ENCODE measurements around the gene PPP1R14C. TPM values are rescaled to one million over a fixed set of nuclear protein-coding genes. Genes with fewer than 3 reads are reported as not detected.

Gene PPP1R14C
- total and polyA plus RNA-seq, 10 donors: 0.06 to 0.39 (median 0.18) TPM; not detected in 4

GRCh38 chr6:150119173-150119572 is 23.7 kb upstream of the PPP1R14C start:
- 11 to 26% (median 14%) methylated on average over 7 of the region's 7 CpGs for WGBS, 5 donors
- DNase-seq: no peak
- H3K4me3 ChIP-seq: no peak overlapping the region

GRCh38 chr6:150123645-150124044 is 19.2 kb upstream of the PPP1R14C start:
- no peak for TF ChIP-seq CTCF (IDR thresholded peaks at IDR 0.05 in 8 of 11, conservative IDR thresholded peaks at IDR 0.05 in 3 of 11)
- TF ChIP-seq POLR2AphosphoS5 (IDR thresholded peaks at IDR 0.05): no peak
- no peak for TF ChIP-seq POLR2A (IDR thresholded peaks at IDR 0.05)
- 19 to 69% (median 23%) methylated on average over 7 of the region's 7 CpGs for WGBS, 5 donors
- Histone ChIP-seq H3K4me3 (no peak overlapping the region), H3K27ac (no peak overlapping the region), H3K4me1 (peaks cover 0 to 15% (median 9%) of the 10 kb centered on the region in 6 donors), H3K27me3 (replicated peaks in 1 of 7) (peaks cover 0 to 10% (median 0%) of the 10 kb centered on the region in 7 donors), H3K36me3 (no peaks in the 10 kb centered on the region), H3K9me3 (no peaks in the 10 kb centered on the region)
- intact Hi-C loops (cut with DNase I; ENCODE audit: low total_unique reads): no loop called here
- DNase-seq: no peak

More at GRCh38 chr6:150119173-150119572, 23.7 kb upstream of the PPP1R14C start:
- Histone ChIP-seq H3K36me3 (no peaks in the 10 kb centered on the region), H3K27ac (no peak overlapping the region), H3K4me1 (peaks cover 0 to 15% (median 9%) of the 10 kb centered on the region in 6 donors), H3K27me3 (replicated peaks in 1 of 7) (peaks cover 0 to 9% (median 0%) of the 10 kb centered on the region in 7 donors), H3K9me3 (peaks cover 0 to 7% (median 0%) of the 10 kb centered on the region in 8 donors)
- TF ChIP-seq POLR2AphosphoS5 (IDR thresholded peaks at IDR 0.05): no peak
- TF ChIP-seq POLR2A (IDR thresholded peaks at IDR 0.05): no peak
- no peak for TF ChIP-seq CTCF (IDR thresholded peaks at IDR 0.05 in 8 of 11, conservative IDR thresholded peaks at IDR 0.05 in 3 of 11)
- intact Hi-C loops (cut with DNase I; ENCODE audit: low total_unique reads): no loop called here

GRCh38 chr6:150124235-150124634 is 18.6 kb upstream of the PPP1R14C start:
- DNase-seq: no peak
- Histone ChIP-seq H3K27me3 (replicated peaks in 1 of 7) (peaks cover 0 to 10% (median 0%) of the 10 kb centered on the region in 7 donors), H3K9me3 (no peaks in the 10 kb centered on the region), H3K36me3 (no peaks in the 10 kb centered on the region), H3K4me3 (no peak overlapping the region), H3K4me1 (peaks cover 0 to 11% (median 6%) of the 10 kb centered on the region in 6 donors), H3K27ac (no peak overlapping the region)
- intact Hi-C loops (cut with DNase I; ENCODE audit: low total_unique reads): no loop called here
- WGBS, 5 donors: 84 to 100% (median 90%) methylated on average over 3 of the region's 3 CpGs
- TF ChIP-seq CTCF (IDR thresholded peaks at IDR 0.05 in 8 of 11, conservative IDR thresholded peaks at IDR 0.05 in 3 of 11): no peak
- no peak for TF ChIP-seq POLR2A (IDR thresholded peaks at IDR 0.05)
- no peak for TF ChIP-seq POLR2AphosphoS5 (IDR thresholded peaks at IDR 0.05)

GRCh38 chr6:150126641-150127291 is 16.1 kb upstream of the PPP1R14C start:
- Histone ChIP-seq H3K4me1 (no peaks in the 10 kb centered on the region), H3K27ac (no peak overlapping the region), H3K9me3 (no peaks in the 10 kb centered on the region), H3K27me3 (replicated peaks in 1 of 7) (peaks cover 0 to 6% (median 0%) of the 10 kb centered on the region in 7 donors), H3K4me3 (no peak overlapping the region), H3K36me3 (no peaks in the 10 kb centered on the region)
- WGBS, 5 donors: 79 to 85% (median 83%) methylated on average over 13 of the region's 13 CpGs
- intact Hi-C loops (cut with DNase I; ENCODE audit: low total_unique reads): no loop called here
- DNase-seq: no peak
- TF ChIP-seq POLR2A (IDR thresholded peaks at IDR 0.05) (no peak), POLR2AphosphoS5 (IDR thresholded peaks at IDR 0.05) (no peak), CTCF (IDR thresholded peaks at IDR 0.05 in 8 of 11, conservative IDR thresholded peaks at IDR 0.05 in 3 of 11) (no peak)
